WI38 (cell line): ENCODE data around the gene GSG1L.

Experiments used
- H3K4me3 ChIP-seq: 2 replicates; pipeline ENCODE4 v1.5.1; 2011; ENCODE audit warnings: low read depth, mild to moderate bottlenecking, control low read depth, low read length
- CTCF ChIP-seq: IDR thresholded peaks from 2 replicates; pipeline ENCODE4 v1.5.1; 2012; ENCODE audit warnings: low read depth, mild to moderate bottlenecking, control low read depth, low read length

Gene GSG1L

GRCh38 chr16:27852681-27853080 lies 210.8 kb downstream of the GSG1L start:
- no peak overlapping the region for H3K4me3 ChIP-seq
- no peak for TF ChIP-seq CTCF

- TF ChIP-seq CTCF: no peak
- H3K4me3 ChIP-seq: no peak overlapping the region
These were observed 211.4 kb downstream of the GSG1L start for GRCh38 chr16:27852116-27852515.

GRCh38 chr16:27851586-27851985 lies 211.9 kb downstream of the GSG1L start:
- no peak overlapping the region for H3K4me3 ChIP-seq
- TF ChIP-seq CTCF: no peak

GRCh38 chr16:27849621-27850020 lies 213.9 kb downstream of the GSG1L start:
- TF ChIP-seq CTCF: no peak
- no peak overlapping the region for H3K4me3 ChIP-seq

- TF ChIP-seq CTCF: no peak
- no peak overlapping the region for H3K4me3 ChIP-seq
These were observed 216.4 kb downstream of the GSG1L start for GRCh38 chr16:27847030-27847550.

- H3K4me3 ChIP-seq: no peak overlapping the region
- no peak for TF ChIP-seq CTCF
These were observed 218.7 kb downstream of the GSG1L start for GRCh38 chr16:27844826-27845225.

GRCh38 chr16:27843800-27844199 lies 219.7 kb downstream of the GSG1L start:
- TF ChIP-seq CTCF: no peak
- no peak overlapping the region for H3K4me3 ChIP-seq
